ENCODE measurements around the gene OSTF1.

Gene OSTF1

DNA sequence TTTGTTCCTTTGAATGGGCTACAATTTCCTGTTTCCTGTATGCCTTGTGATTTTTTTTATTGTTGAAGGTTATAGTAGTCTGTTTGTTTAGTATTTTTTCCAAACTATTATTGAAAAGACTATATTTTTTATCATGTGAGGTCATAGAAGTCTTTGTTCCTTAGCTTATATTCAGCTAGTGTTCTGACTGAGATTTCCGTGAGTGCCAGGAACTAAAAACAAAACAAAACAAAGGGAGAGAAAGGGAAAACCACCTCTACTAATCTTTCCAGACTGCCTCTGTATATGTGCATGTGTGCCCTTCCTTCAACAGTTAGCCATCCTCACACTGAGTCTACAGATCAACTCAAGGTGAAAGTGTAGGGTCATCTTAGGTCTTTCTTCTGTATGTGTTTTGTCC, 79.0 kb downstream of the OSTF1 start:
- DNase-seq (ENCODE audit: low spot score) = no peak

- DNase-seq (ENCODE audit: low spot score) = no peak
Observed at GRCh38 chr9:75168270-75169178, 80.2 kb downstream of the OSTF1 start.

- DNase-seq (ENCODE audit: low spot score) = peak; percentile 86
Observed at GRCh38 chr9:75169623-75170022, 81.3 kb downstream of the OSTF1 start.

- no peak for DNase-seq (ENCODE audit: low spot score)
Observed at GRCh38 chr9:75170898-75171360, 82.6 kb downstream of the OSTF1 start.

GRCh38 chr9:75175395-75175794, 87.1 kb downstream of the OSTF1 start:
- no peak for DNase-seq (ENCODE audit: low spot score)

DNA sequence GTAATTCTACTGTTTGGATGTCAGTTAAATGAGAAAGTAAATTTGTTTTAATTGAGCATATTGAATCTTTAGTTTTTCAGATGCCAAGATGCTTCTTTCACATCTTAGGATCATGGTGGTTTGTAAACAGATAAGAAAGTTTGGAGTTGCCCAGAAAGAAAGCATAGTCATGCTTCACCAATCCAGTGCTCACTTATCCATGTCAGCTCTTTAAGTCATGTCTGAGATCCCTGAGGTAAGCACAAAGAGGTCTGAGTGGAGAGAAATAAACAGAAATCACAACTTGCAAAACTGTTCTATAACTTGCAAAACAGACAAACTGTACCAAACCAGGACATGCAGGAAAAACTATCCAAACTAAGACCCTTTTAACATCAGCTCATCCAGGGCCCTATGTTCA, 87.7 kb downstream of the OSTF1 start:
- DNase-seq (ENCODE audit: low spot score) = no peak

DNA sequence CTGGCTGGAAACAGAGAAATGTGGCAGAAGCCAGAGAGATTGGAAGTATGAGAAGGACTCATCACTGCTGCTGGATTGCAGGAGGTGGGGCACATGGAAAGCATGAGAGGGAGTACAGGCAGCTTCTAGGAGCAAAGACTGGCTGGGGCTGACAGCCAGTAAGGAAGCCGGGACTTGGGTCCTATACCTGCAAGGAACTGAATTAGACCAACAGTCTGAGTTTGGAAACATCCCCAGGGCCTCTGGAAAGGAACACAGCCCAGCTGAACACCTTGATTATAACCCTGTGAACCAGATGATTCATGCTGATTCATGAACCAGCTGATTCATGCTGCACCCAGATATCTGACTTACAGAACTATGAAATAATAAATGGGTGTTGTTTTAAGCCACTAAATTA, 93.4 kb downstream of the OSTF1 start:
- DNase-seq (ENCODE audit: low spot score) = no peak

DNA sequence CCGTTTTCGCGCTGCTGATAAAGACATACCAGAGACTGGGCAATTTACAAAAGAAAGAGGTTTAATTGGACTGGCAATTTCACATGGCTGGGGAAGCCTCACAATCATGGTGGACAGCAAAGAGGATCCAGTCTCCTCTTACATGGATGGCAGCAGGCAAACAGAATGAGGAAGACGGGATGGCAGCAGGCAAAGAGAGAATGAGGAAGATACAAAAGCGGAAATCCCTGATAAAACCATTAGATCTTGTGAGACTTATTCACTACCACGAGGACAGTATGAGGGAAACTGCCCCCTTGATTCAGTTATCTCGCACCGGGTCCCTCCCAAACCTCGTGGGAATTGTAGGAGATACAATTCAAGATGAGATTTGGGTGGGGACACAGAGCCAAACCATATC, 95.0 kb downstream of the OSTF1 start:
- DNase-seq (ENCODE audit: low spot score) = no peak

GRCh38 chr9:75184471-75184870, 96.2 kb downstream of the OSTF1 start:
- no peak for DNase-seq (ENCODE audit: low spot score)

DNA sequence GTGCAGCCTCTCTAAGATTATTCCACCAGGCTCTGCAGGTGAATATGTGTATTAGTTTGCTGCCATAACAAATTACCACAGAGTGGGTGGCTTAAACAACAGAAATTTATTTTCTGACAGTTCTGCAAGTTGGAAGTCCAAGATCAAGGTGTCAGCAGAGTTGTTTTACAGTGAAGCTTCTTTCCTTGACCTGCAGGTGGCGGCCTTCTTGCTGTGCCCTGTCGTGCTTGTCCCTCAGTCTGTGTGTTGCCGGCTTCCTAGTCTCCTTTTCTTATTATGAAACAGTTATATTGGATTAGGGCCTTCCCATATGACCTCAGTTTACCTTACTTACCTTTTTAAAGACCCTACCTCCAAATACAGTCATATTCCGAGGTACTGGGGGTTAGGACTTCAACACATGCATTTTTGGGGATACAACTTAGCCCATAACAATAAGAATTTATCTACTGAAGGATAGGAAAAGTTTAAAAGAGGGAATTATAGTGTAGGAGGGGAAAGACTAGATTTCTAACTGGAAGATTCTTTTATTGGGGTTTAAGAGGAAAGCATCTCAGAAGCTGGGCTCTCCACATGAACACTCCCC, 97.4 kb downstream of the OSTF1 start:
- DNase-seq (ENCODE audit: low spot score) = no peak

DNA sequence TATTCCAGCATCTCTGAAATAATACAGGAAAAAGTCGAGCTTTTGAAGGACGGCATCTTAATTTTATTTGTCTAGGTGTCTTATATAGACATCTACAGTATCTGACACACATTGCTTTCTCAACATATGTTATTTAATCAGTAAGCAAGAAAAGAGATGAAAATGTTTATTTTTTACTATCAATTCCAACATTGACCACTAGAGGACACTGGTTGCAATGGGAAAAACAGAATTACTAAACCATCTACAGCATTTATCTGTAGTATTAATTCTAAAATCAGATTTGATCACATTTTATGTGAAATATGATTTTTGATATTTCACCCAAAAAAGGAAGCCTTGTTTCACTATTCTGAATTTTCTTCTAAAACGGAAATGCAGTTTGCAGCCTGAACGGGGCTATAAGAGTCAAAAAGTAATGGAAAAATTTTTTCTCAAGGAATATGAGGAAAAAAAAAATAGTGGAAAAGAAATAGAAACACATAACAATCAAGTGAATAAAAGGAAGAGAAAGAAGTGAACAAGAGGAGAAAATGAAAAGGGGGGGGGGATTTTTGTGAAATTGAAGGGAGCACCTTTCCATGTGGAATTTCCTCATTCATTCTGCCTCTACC, 98.6 kb downstream of the OSTF1 start:
- no peak for DNase-seq (ENCODE audit: low spot score)

GRCh38 chr9:75188756-75189155, 100.4 kb downstream of the OSTF1 start:
- no peak for DNase-seq (ENCODE audit: low spot score)

DNA sequence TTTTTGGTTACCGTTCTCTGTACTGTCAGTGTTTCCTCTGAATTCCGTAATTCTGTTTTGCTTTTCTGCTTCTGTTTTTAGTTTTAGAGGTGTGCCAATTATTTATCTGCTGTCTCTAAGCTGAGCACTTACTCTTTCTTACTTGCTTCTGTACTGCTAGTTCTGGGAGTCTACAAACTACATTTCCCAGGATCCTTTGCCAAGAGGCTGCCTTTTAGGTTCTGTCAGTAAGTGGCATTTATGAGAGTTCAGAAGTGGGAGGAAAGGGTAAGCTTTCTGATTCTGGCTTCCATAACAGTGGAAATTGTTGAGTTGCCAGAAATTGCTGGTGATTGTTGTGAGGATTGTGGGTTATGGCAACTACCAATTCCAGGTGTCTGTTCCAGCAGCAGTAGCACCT, 102.4 kb downstream of the OSTF1 start:
- no peak for DNase-seq (ENCODE audit: low spot score)

All from kidney capillary endothelial cell (primary cell).